HL-60 (cell line): ENCODE measurements around the gene USP32.

Experiments
- CTCF ChIP-seq: IDR thresholded peaks from one replicate; pipeline ENCODE4 v1.5.1; 2011; ENCODE audit warnings: low read length, control low read depth, inconsistent platforms; ENCODE audit not compliant: insufficient read depth
- GABPA ChIP-seq: IDR thresholded peaks from 2 replicates; pipeline ENCODE4 v1.6.1; 2012; ENCODE audit warnings: low read depth
- POLR2AphosphoS5 ChIP-seq: IDR thresholded peaks from 2 replicates; pipeline ENCODE4 v1.6.1; 2012; ENCODE audit warnings: low read depth
- REST ChIP-seq: IDR thresholded peaks from 2 replicates; pipeline ENCODE4 v1.6.1; 2012; ENCODE audit warnings: low read depth; ENCODE audit not compliant: insufficient replicate concordance

- no peak for TF ChIP-seq CTCF
- no peak for TF ChIP-seq POLR2AphosphoS5
- no peak for TF ChIP-seq REST
- TF ChIP-seq GABPA, result no peak
Observed at GRCh38 chr17:60165971-60166370, 226.0 kb downstream of the USP32 start.
